NCI-H460 (cell line): ENCODE data around the gene EXT2. TPM values are rescaled to one million over a fixed set of nuclear protein-coding genes. Genes with fewer than 3 reads are reported as not detected.

Source experiments
- DNase-seq: peaks from one replicate; pipeline ENCODE4 v3.0.0-alpha.2; 2016; ENCODE audit warnings: low read depth; ENCODE audit errors: extremely low read depth
- total RNA-seq: library from RNA; depleted of rRNA; stranded (reverse); fragments of >200 nt; shearing (Covaris generic); gene quantifications from 2 replicates; pipeline ENCODE4 v1.2.3, GENCODE V29; 2014

The EXT2 gene
- total RNA-seq, 1 experiment from 2014 or later, result 63.8 TPM

GRCh38 chr11:44083906-44084305, 11.6 kb upstream of the EXT2 start:
- DNase-seq, result no peak

GRCh38 chr11:44085330-44085729, 10.1 kb upstream of the EXT2 start:
- no peak for DNase-seq

GRCh38 chr11:44088377-44088776, 7.1 kb upstream of the EXT2 start:
- DNase-seq, result no peak

GRCh38 chr11:44088871-44089270, 6.6 kb upstream of the EXT2 start:
- no peak for DNase-seq

GRCh38 chr11:44090539-44090938, 4.9 kb upstream of the EXT2 start:
- no peak for DNase-seq

GRCh38 chr11:44094260-44094868, 1.1 kb upstream of the EXT2 start:
- DNase-seq, result peak; percentile 75

- no peak for DNase-seq
Observed at GRCh38 chr11:44096360-44097185, 1.1 kb downstream of the EXT2 start.

GRCh38 chr11:44097821-44098220, 2.3 kb downstream of the EXT2 start:
- no peak for DNase-seq

GRCh38 chr11:44101098-44101497, 5.6 kb downstream of the EXT2 start:
- no peak for DNase-seq

- DNase-seq, result no peak
Observed at GRCh38 chr11:44104481-44105294, 9.2 kb downstream of the EXT2 start.

- no peak for DNase-seq
Observed at GRCh38 chr11:44108260-44108659, 12.8 kb downstream of the EXT2 start.

GRCh38 chr11:44110231-44110679, 14.8 kb downstream of the EXT2 start:
- peak; percentile 24 for DNase-seq

GRCh38 chr11:44112091-44112821, 16.8 kb downstream of the EXT2 start:
- no peak for DNase-seq

GRCh38 chr11:44113018-44113417, 17.5 kb downstream of the EXT2 start:
- DNase-seq, result no peak

GRCh38 chr11:44113572-44113971, 18.1 kb downstream of the EXT2 start:
- no peak for DNase-seq

- no peak for DNase-seq
Observed at GRCh38 chr11:44116234-44116830, 20.9 kb downstream of the EXT2 start.

- no peak for DNase-seq
Observed at GRCh38 chr11:44120169-44120568, 24.7 kb downstream of the EXT2 start.

GRCh38 chr11:44125598-44125997, 30.1 kb downstream of the EXT2 start:
- DNase-seq, result no peak

- no peak for DNase-seq
Observed at GRCh38 chr11:44126304-44126703, 30.8 kb downstream of the EXT2 start.

- DNase-seq, result no peak
Observed at GRCh38 chr11:44127130-44127529, 31.7 kb downstream of the EXT2 start.
